ENCODE results near the gene TMEM179B. TPM values are rescaled to one million over a fixed set of nuclear protein-coding genes. Genes with fewer than 3 reads are reported as not detected.

TMEM179B gene
- total and polyA plus RNA-seq, 2 of the 13 experiments (the other 11 are each of a cell fraction or from before 2014, with no cell fraction given): 24.8 to 25.7 TPM

DNA sequence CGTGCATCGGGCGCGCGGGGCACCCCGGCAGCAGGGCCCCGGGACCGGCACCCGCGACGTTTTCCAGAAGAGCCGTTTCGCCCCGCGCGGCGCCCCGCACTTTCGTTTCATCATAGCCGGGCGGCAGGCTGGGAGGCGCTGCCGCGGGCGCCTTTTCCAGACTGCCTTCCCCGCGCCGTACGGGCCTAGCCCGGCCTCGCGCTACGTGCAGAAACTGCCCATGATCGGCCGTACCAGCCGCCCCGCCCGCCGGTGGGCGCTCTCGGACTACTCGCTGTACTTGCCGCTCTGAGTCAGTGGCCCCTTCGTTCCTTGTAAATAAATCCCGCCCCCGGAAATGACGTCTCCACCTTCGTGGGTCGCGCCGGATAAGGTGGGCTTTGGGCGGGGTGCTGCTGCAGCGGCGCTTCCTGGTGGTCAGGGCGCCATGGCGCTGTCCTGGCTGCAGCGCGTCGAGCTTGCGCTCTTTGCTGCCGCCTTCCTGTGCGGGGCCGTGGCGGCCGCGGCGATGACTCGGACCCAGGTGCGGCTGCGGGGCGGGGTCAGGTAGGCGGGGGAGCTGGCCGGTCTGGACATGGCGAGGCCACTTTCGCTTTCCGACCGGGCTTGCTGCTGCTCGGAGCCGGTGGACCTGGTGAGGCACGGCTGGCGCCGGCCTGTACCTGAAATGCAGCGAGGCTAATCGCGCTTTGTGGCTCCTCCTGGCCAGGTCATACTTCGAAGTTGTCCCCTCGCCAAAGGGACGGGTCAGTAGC lies at the start of gene TMEM179B (continued):
- TF ChIP-seq, protein P1, sequence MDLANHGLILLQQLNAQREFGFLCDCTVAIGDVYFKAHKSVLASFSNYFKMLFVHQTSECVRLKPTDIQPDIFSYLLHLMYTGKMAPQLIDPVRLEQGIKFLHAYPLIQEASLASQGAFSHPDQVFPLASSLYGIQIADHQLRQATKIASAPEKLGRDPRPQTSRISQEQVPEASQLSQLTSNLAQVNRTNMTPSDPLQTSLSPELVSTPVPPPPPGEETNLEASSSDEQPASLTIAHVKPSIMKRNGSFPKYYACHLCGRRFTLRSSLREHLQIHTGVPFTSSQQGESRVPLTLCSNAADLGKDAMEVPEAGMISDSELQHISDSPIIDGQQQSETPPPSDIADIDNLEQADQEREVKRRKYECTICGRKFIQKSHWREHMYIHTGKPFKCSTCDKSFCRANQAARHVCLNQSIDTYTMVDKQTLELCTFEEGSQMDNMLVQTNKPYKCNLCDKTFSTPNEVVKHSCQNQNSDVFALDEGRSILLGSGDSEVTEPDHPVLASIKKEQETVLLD (CRISPR knock-in tag; IDR thresholded peaks at IDR 0.05; ENCODE audit: low read depth): peak; percentile 74
- TF ChIP-seq, protein P2, sequence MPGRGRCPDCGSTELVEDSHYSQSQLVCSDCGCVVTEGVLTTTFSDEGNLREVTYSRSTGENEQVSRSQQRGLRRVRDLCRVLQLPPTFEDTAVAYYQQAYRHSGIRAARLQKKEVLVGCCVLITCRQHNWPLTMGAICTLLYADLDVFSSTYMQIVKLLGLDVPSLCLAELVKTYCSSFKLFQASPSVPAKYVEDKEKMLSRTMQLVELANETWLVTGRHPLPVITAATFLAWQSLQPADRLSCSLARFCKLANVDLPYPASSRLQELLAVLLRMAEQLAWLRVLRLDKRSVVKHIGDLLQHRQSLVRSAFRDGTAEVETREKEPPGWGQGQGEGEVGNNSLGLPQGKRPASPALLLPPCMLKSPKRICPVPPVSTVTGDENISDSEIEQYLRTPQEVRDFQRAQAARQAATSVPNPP (CRISPR knock-in tag; IDR thresholded peaks at IDR 0.05): peak; percentile 98
- TF ChIP-seq ZNF710 (CRISPR knock-in tag; IDR thresholded peaks at IDR 0.05; ENCODE audit: borderline replicate concordance) (no peak), ZFAT (CRISPR knock-in tag; conservative IDR thresholded peaks at IDR 0.05) (no peak), NAIF1 (CRISPR knock-in tag; IDR thresholded peaks at IDR 0.05; ENCODE audit: borderline replicate concordance) (no peak), NFIB (CRISPR knock-in tag; IDR thresholded peaks at IDR 0.05; ENCODE audit: borderline replicate concordance) (no peak), AKAP8 (CRISPR knock-in tag; IDR thresholded peaks at IDR 0.05) (peak; percentile 99), NKX3-1 (CRISPR knock-in tag; IDR thresholded peaks at IDR 0.05) (peak; percentile 59; the same call in 1 of the 2 replicates), RFX1 (IDR thresholded peaks at IDR 0.05) (no peak), GABPA (IDR thresholded peaks at IDR 0.05; ENCODE audit: low read depth, low read length) (peak; percentile 94), GABPA (CRISPR knock-in tag; IDR thresholded peaks at IDR 0.05; ENCODE audit: low read depth) (peak; percentile 95), ZNF263 (CRISPR knock-in tag; IDR thresholded peaks at IDR 0.05) (no peak; the same call in 1 of the 2 replicates), ZNF841 (CRISPR knock-in tag; IDR thresholded peaks at IDR 0.05; ENCODE audit: borderline replicate concordance) (no peak), ONECUT2 (CRISPR knock-in tag; IDR thresholded peaks at IDR 0.05) (no peak), RORA (CRISPR knock-in tag; IDR thresholded peaks at IDR 0.05) (no peak), ZNF512B (CRISPR knock-in tag; IDR thresholded peaks at IDR 0.05; ENCODE audit: borderline replicate concordance) (0 out of 2 replicates have a peak, but pooled peaks have one; percentile 79), KDM5A (IDR thresholded peaks at IDR 0.05; ENCODE audit: borderline replicate concordance, low read length) (peak; percentile 66; the same call in 1 of the 2 replicates)
- TF ChIP-seq, protein P3, sequence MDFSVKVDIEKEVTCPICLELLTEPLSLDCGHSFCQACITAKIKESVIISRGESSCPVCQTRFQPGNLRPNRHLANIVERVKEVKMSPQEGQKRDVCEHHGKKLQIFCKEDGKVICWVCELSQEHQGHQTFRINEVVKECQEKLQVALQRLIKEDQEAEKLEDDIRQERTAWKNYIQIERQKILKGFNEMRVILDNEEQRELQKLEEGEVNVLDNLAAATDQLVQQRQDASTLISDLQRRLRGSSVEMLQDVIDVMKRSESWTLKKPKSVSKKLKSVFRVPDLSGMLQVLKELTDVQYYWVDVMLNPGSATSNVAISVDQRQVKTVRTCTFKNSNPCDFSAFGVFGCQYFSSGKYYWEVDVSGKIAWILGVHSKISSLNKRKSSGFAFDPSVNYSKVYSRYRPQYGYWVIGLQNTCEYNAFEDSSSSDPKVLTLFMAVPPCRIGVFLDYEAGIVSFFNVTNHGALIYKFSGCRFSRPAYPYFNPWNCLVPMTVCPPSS (IDR thresholded peaks at IDR 0.05): no peak
- TF ChIP-seq, protein P4, sequence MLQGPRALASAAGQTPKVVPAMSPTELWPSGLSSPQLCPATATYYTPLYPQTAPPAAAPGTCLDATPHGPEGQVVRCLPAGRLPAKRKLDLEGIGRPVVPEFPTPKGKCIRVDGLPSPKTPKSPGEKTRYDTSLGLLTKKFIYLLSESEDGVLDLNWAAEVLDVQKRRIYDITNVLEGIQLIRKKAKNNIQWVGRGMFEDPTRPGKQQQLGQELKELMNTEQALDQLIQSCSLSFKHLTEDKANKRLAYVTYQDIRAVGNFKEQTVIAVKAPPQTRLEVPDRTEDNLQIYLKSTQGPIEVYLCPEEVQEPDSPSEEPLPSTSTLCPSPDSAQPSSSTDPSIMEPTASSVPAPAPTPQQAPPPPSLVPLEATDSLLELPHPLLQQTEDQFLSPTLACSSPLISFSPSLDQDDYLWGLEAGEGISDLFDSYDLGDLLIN (CRISPR knock-in tag; IDR thresholded peaks at IDR 0.05; ENCODE audit: borderline replicate concordance): peak; percentile 1; the same call in 1 of the 2 replicates
